Fibroblast of peridontal ligament (primary cell): ENCODE data around the gene LYZL1.
"Not testable (repeated sequence)": the region's sequence is repeated elsewhere in the genome, so short reads cannot be mapped to it uniquely, and the experiment has no call there.

Experiments
- DNase-seq: peaks from one replicate; pipeline ENCODE4 v3.0.0-alpha.2; 2010; ENCODE audit errors: extremely low read depth

The LYZL1 gene

DNA sequence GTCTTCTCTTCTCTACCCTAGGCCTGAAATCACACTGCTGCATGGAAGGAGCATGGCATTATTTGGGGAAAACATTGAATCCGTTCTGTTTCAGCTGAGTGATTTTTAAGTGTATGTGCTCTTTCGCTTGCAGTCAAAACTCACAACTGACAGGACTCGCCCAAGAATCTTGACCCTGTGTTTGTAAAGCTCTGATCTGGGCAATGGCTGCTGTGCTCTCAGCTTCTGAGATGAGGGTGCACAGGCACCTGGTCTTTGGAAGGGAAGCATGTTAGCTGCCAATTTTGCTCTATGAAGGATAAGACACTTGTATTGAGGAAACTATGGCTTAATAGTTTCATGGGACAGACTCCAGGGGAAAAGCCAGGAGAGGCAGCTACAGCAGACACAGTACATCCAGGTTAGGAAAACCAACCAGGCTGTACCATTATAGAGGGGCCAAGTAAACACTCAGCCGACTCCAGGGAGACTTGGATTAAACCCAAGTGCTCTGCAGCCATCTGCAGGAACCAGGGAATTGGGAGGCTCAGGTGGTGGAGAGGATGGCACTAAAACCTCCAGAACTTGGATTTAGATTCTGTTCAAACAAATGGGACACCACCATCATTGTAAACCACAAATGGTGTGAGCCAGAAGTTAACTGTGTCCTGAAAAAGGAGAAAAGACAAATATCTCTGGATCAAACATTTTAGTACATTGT is 43.3 kb downstream of the LYZL1 start:
- DNase-seq, result no peak

- no peak for DNase-seq
These were observed 43.9 kb downstream of the LYZL1 start for GRCh38 chr10:29332761-29333148.

GRCh38 chr10:29337526-29337925 is 48.7 kb downstream of the LYZL1 start:
- not testable (repeated sequence) for DNase-seq

DNA sequence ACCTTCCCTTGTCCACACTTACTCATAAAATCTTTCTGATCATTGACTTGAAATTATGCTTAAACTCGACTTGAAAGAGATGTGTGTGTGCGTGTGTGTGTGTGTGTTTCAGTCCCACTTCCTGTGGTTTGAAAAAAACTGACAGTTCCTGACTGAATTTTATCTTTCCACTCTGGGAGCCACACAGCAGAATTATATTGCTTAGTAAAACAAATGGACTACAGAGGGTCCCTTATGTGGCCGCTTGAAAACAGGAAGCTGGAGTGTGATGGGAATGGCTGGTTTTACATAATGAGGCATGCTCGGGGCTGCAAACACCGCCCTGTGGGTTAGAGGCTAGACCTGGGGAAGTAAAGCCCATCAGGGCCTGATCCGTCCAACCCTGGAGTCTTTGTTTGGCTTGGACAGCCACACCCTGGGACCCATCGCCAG is 54.8 kb downstream of the LYZL1 start:
- DNase-seq, result no peak

GRCh38 chr10:29344073-29344820 is 55.4 kb downstream of the LYZL1 start:
- peak; percentile 63 for DNase-seq

DNA sequence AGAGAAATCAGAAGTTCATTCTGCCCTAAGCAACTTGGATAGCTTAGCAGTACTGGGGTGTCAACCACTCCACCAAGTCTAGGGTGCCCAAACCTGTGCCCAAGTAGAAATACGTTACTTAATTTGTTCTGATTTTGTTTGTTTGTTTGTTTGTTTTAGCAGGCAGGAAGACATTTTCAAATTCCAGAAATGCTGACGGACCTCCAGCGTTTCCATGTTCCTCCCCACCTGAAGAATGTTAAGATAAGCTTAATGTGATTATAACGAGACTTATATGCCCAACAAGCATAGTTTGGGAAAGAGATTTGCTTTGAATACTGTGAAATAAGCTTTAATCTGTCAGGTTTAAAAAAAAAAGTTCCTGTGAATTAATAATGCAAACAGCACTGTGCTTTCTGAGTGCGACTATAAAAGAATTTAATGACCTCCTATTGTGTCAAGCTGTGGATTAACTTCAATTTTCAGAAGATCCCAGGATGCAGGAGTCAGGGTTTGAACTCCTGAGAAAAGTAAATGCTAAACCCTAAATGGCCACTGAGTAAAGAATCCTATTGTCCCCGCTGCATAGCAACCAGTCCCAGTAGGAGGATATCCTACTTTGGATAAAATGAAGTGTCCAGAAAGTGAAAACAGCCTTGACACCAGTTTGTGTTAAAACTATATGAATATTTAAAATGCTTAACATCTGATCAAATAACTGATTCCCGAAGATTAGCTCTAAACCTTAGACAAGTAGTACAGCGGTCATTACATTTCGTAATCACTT is 56.5 kb downstream of the LYZL1 start:
- DNase-seq, result no peak

- no peak for DNase-seq
These were observed 57.0 kb downstream of the LYZL1 start for GRCh38 chr10:29345910-29346209.

DNA sequence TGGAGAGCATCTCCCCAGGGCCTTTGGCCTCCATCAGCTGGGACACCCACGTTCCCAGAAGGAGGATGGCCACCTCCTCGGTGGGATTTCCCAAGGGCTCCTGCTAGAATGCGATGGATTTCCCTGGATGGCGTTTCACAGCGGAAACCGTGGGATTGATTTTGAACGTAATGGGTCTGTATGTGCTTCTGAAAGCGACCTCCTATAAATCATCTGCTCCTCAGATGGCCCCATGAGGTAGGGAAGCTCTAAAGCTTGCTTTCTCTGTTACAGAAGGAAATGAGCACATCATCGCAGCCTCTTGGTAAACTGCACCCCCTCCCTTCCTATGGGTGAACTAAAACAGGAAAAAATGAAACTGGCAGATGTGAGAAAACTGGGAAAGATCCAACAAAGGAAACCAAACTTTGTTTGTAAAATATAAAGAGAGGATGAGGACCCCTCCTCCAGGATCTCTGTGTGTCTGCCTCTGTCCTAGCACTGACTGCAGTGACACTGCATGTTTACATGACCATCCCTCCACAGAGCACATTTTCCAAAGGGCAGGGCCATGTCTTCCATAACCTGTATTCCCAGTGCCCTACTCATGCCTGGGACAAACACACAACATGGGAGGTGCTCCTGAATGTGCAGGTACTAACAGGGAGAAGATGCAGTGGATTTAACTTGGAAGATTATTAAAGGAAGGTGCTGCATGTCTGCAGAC is 57.6 kb downstream of the LYZL1 start:
- no peak for DNase-seq

DNA sequence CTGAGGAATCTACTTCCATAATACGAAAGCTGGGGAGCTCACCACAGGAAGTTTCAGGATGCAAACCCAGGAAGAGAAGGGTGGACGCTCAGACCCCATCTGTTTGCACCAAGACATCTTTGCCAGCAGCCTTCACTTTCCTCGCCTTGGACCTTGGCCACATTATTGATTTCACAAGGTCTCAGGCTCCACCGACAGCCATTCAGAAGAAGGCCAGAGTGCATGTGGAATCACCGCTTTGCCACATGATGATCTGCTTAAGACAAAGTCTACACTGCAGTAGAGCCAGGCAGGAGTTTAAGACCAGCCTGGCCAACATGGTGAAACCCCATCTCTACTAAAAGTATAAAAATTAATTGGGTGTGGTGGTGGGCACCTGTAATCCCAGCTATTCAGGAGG is 60.0 kb downstream of the LYZL1 start:
- DNase-seq, result no peak

DNA sequence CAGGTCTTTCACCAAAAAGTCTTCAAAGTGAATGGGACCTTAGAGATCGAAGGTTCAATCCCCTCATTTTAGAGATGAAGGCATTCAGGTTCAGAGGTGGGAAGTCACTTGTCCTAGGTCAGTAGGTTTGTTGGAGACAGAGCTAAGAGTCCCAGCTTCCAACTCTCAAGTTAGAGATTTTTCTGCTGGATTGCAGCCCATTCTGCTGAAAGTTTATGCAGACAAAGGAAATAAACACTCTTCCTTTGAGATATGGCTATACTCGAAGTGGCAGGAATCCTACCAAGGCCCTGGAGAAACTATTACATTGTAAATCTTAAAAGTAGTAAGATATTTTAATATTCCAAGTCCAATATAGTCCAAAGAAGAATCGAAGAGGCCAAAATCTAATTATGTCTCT is 64.4 kb downstream of the LYZL1 start:
- peak; percentile 19 for DNase-seq

- no peak for DNase-seq
These were observed 65.2 kb downstream of the LYZL1 start for GRCh38 chr10:29353887-29354561.

- DNase-seq, result no peak
These were observed 66.6 kb downstream of the LYZL1 start for GRCh38 chr10:29355411-29355991.

GRCh38 chr10:29356931-29357330 is 68.1 kb downstream of the LYZL1 start:
- no peak for DNase-seq

- no peak for DNase-seq
These were observed 69.2 kb downstream of the LYZL1 start for GRCh38 chr10:29358010-29358616.

- DNase-seq, result not testable (repeated sequence)
These were observed 71.5 kb downstream of the LYZL1 start for GRCh38 chr10:29360215-29360853.
